Activated T-cell treated with anti-CD3 and anti-CD28 coated beads, Interleukin-2, amount 50 U/mL, for 24 hours (primary cell): ENCODE results near the gene PRKAR1B.
A peak's percentile ranks its signal among the peaks of the same experiment; 100 is the strongest.
"Not testable (repeated sequence)": the region's sequence is repeated elsewhere in the genome, so short reads cannot be mapped to it uniquely, and the experiment has no call there.

Experiments
- DNase-seq: peaks from one replicate; pipeline ENCODE4 v3.0.0-alpha.2; 2020
- H3K27ac Mint-ChIP-seq: 2 replicates; pipeline ENCODE4 v1.8.0; 2020; ENCODE audit warnings: mild to moderate bottlenecking, mixed read lengths
- H3K27me3 Mint-ChIP-seq: 2 replicates; pipeline ENCODE4 v1.8.0; 2020; ENCODE audit warnings: mixed read lengths
- H3K36me3 Mint-ChIP-seq: 2 replicates; pipeline ENCODE4 v1.8.0; 2020; ENCODE audit warnings: low read depth, mixed read lengths
- H3K4me1 Mint-ChIP-seq: 2 replicates; pipeline ENCODE4 v1.8.0; 2020; ENCODE audit warnings: low read depth, mixed read lengths
- H3K4me3 Mint-ChIP-seq: 2 replicates; pipeline ENCODE4 v1.8.0; 2020; ENCODE audit warnings: mild to moderate bottlenecking, moderate library complexity, mixed read lengths
- H3K9me3 Mint-ChIP-seq: 2 replicates; pipeline ENCODE4 v1.8.0; 2020; ENCODE audit warnings: mixed read lengths

PRKAR1B gene

GRCh38 chr7:551615-551970, 175.5 kb downstream of the PRKAR1B start:
- not testable (repeated sequence) for H3K9me3 Mint-ChIP-seq, H3K27me3 Mint-ChIP-seq, H3K27ac Mint-ChIP-seq, DNase-seq, H3K4me3 Mint-ChIP-seq, H3K4me1 Mint-ChIP-seq
- peaks cover 28% of the 10 kb centered on the region for H3K36me3 Mint-ChIP-seq

- DNase-seq = no peak
- no peak overlapping the region for H3K4me3 Mint-ChIP-seq
- H3K36me3 Mint-ChIP-seq = peaks cover 28% of the 10 kb centered on the region
- H3K4me1 Mint-ChIP-seq = no peaks in the 10 kb centered on the region
- no peaks in the 10 kb centered on the region for H3K9me3 Mint-ChIP-seq
- no peaks in the 10 kb centered on the region for H3K27me3 Mint-ChIP-seq
- no peak overlapping the region for H3K27ac Mint-ChIP-seq
Measured at GRCh38 chr7:550881-551614, 176.0 kb downstream of the PRKAR1B start.

- DNase-seq = no peak
- Mint-ChIP-seq H3K4me1 (no peaks in the 10 kb centered on the region), H3K9me3 (peaks cover 3% of the 10 kb centered on the region), H3K4me3 (no peak overlapping the region), H3K36me3 (peaks cover 23% of the 10 kb centered on the region), H3K27ac (no peak overlapping the region), H3K27me3 (no peaks in the 10 kb centered on the region)
Measured at GRCh38 chr7:549891-550625, 177.0 kb downstream of the PRKAR1B start.

- Mint-ChIP-seq H3K4me3 (no peak overlapping the region), H3K27me3 (no peaks in the 10 kb centered on the region), H3K27ac (no peak overlapping the region)
Measured at GRCh38 chr7:549066-549890, 177.8 kb downstream of the PRKAR1B start.

GRCh38 chr7:548401-548800, 178.7 kb downstream of the PRKAR1B start:
- no peak overlapping the region for H3K27ac Mint-ChIP-seq
- peaks cover 3% of the 10 kb centered on the region for H3K9me3 Mint-ChIP-seq
- no peaks in the 10 kb centered on the region for H3K27me3 Mint-ChIP-seq

More at GRCh38 chr7:549066-549890, 177.8 kb downstream of the PRKAR1B start:
- peaks cover 22% of the 10 kb centered on the region for H3K36me3 Mint-ChIP-seq
- no peaks in the 10 kb centered on the region for H3K4me1 Mint-ChIP-seq
- no peak for DNase-seq
- H3K9me3 Mint-ChIP-seq = peaks cover 3% of the 10 kb centered on the region

GRCh38 chr7:545470-545869, 181.6 kb downstream of the PRKAR1B start:
- no peak for DNase-seq
- peaks cover 3% of the 10 kb centered on the region for H3K9me3 Mint-ChIP-seq
- H3K4me1 Mint-ChIP-seq = peaks cover 4% of the 10 kb centered on the region
- H3K27me3 Mint-ChIP-seq = no peaks in the 10 kb centered on the region
- no peak overlapping the region for H3K27ac Mint-ChIP-seq
- H3K4me3 Mint-ChIP-seq = no peak overlapping the region
- H3K36me3 Mint-ChIP-seq = peaks cover 20% of the 10 kb centered on the region

More at GRCh38 chr7:548401-548800, 178.7 kb downstream of the PRKAR1B start:
- Mint-ChIP-seq H3K36me3 (peaks cover 21% of the 10 kb centered on the region), H3K4me3 (no peak overlapping the region), H3K4me1 (no peaks in the 10 kb centered on the region)
- no peak for DNase-seq

- no peaks in the 10 kb centered on the region for H3K27me3 Mint-ChIP-seq
- peaks cover 13% of the 10 kb centered on the region for H3K36me3 Mint-ChIP-seq
- no peak overlapping the region for H3K4me3 Mint-ChIP-seq
- peaks cover 4% of the 10 kb centered on the region for H3K4me1 Mint-ChIP-seq
- no peak overlapping the region for H3K27ac Mint-ChIP-seq
- peaks cover 3% of the 10 kb centered on the region for H3K9me3 Mint-ChIP-seq
- DNase-seq = no peak
Measured at GRCh38 chr7:544338-545221, 182.5 kb downstream of the PRKAR1B start.

GRCh38 chr7:543501-544337, 183.4 kb downstream of the PRKAR1B start:
- Mint-ChIP-seq H3K4me1 (peaks cover 4% of the 10 kb centered on the region), H3K9me3 (peaks cover 3% of the 10 kb centered on the region), H3K27me3 (no peaks in the 10 kb centered on the region), H3K27ac (no peak overlapping the region), H3K36me3 (peaks cover 6% of the 10 kb centered on the region), H3K4me3 (no peak overlapping the region)
- DNase-seq = no peak

GRCh38 chr7:542713-543500, 184.2 kb downstream of the PRKAR1B start:
- peaks cover under 1% of the 10 kb centered on the region for H3K36me3 Mint-ChIP-seq
- no peak overlapping the region for H3K4me3 Mint-ChIP-seq
- peaks cover 4% of the 10 kb centered on the region for H3K4me1 Mint-ChIP-seq
- H3K9me3 Mint-ChIP-seq = peaks cover 3% of the 10 kb centered on the region
- H3K27me3 Mint-ChIP-seq = no peaks in the 10 kb centered on the region
- peak overlapping the region; percentile 66 for H3K27ac Mint-ChIP-seq
- DNase-seq = no peak

GRCh38 chr7:542131-542712, 184.9 kb downstream of the PRKAR1B start:
- H3K9me3 Mint-ChIP-seq = peaks cover 3% of the 10 kb centered on the region
- no peak overlapping the region for H3K27ac Mint-ChIP-seq
- no peak for DNase-seq
- peaks cover 4% of the 10 kb centered on the region for H3K4me1 Mint-ChIP-seq
- H3K36me3 Mint-ChIP-seq = no peaks in the 10 kb centered on the region
- H3K27me3 Mint-ChIP-seq = no peaks in the 10 kb centered on the region
- no peak overlapping the region for H3K4me3 Mint-ChIP-seq

- Mint-ChIP-seq H3K4me1 (peaks cover 4% of the 10 kb centered on the region), H3K27me3 (no peaks in the 10 kb centered on the region), H3K4me3 (no peak overlapping the region), H3K27ac (no peak overlapping the region), H3K9me3 (peaks cover 3% of the 10 kb centered on the region), H3K36me3 (no peaks in the 10 kb centered on the region)
- no peak for DNase-seq
Measured at GRCh38 chr7:541661-542060, 185.4 kb downstream of the PRKAR1B start.

GRCh38 chr7:540997-541396, 186.1 kb downstream of the PRKAR1B start:
- Mint-ChIP-seq H3K27me3 (no peaks in the 10 kb centered on the region), H3K4me1 (peaks cover 4% of the 10 kb centered on the region), H3K27ac (no peak overlapping the region), H3K9me3 (peaks cover 3% of the 10 kb centered on the region), H3K36me3 (no peaks in the 10 kb centered on the region), H3K4me3 (no peak overlapping the region)
- no peak for DNase-seq
